Endothelial cell of umbilical vein (primary cell): ENCODE measurements around the gene MPIG6B. TPM values are rescaled to one million over a fixed set of nuclear protein-coding genes. Genes with fewer than 3 reads are reported as not detected.

Experiments
- BruUV-seq: library from RNA; stranded (reverse); fragments of 400-500 nt; replicated peaks from 2 replicates; lab custom pipeline; 2021; lab: Mats Ljungman, UMichigan
- CTCF ChIA-PET: fragments of 300-600, 350-600 bp; sonication (Branson Sonifier 250); formaldehyde crosslinking; loops from one replicate; lab custom pipeline; 2021; ENCODE audit warnings: antibody characterized with exemption, inconsistent platforms; lab: Charles Lee
- POLR2A ChIA-PET: fragments of 300-600, 350-600 bp; sonication (Branson Sonifier 250); formaldehyde crosslinking; loops from one replicate; lab custom pipeline; 2021; ENCODE audit warnings: antibody characterized with exemption, inconsistent platforms; lab: Charles Lee
- DNase-seq: peaks from one replicate; pipeline ENCODE4 v3.0.0-alpha.2; 2011; ENCODE audit warnings: low read depth, low spot score
- FAIRE-seq: peaks from 2 replicates; lab custom pipeline; 2011; peaks lifted over from hg19 to GRCh38; lab: Jason Lieb, UNC
- H2AFZ ChIP-seq: 2 replicates; pipeline ENCODE4 v1.6.0; 2012; ENCODE audit warnings: low read depth, low read length, control low read depth, inconsistent platforms
- H3K27ac ChIP-seq: 2 replicates; pipeline ENCODE4 v1.5.1; 2011; ENCODE audit warnings: low read depth, mild to moderate bottlenecking, control low read depth, low read length, moderate library complexity; ENCODE audit not compliant: insufficient read depth
- H3K27me3 ChIP-seq, 2 experiments: 2 replicates each; pipeline versions ENCODE4 v1.6.0 to v1.6.1; 2011; ENCODE audit warnings: low read length in 2 of 2, mixed read lengths in 1 of 2; ENCODE audit not compliant: control insufficient read depth in 2 of 2, insufficient read depth in 2 of 2
- H3K36me3 ChIP-seq, 2 experiments: 2 replicates in 1 of 2; 3 replicates in 1 of 2; pipeline ENCODE4 v1.5.1; 2011; ENCODE audit warnings: low read length in 2 of 2, mild to moderate bottlenecking in 1 of 2, moderate library complexity in 1 of 2; ENCODE audit not compliant: control insufficient read depth in 2 of 2, insufficient read depth in 2 of 2; ENCODE audit errors: extremely low read depth in 1 of 2
- H3K4me1 ChIP-seq: 3 replicates; pipeline ENCODE4 v1.5.1; 2011; ENCODE audit warnings: mild to moderate bottlenecking, low read length; ENCODE audit not compliant: control insufficient read depth, insufficient read depth; ENCODE audit errors: extremely low read depth
- H3K4me2 ChIP-seq: 2 replicates; pipeline ENCODE4 v1.6.1; 2011; ENCODE audit warnings: low read length, control low read depth, mixed read lengths; ENCODE audit not compliant: insufficient read depth
- H3K4me3 ChIP-seq, 3 experiments: fragments of 200-600 bp in 1 of 3; sonication (generic), shearing (Covaris generic) in 1 of 3; replicated peaks in 1 of 3; 2 replicates each; pipeline ENCODE4 v1.5.1; 2011 to 2016; ENCODE audit warnings: control low read depth in 3 of 3, low read length in 3 of 3, mild to moderate bottlenecking in 2 of 3, inconsistent platforms in 1 of 3, low read depth in 1 of 3, moderate library complexity in 1 of 3; ENCODE audit not compliant: insufficient read depth in 1 of 3
- H3K79me2 ChIP-seq: 2 replicates; pipeline ENCODE4 v1.6.0; 2012; ENCODE audit warnings: low read length, inconsistent platforms; ENCODE audit not compliant: control insufficient read depth, insufficient read depth
- H3K9ac ChIP-seq: replicated peaks from 2 replicates; pipeline ENCODE3; 2011; ENCODE audit warnings: low read length, control low read depth; ENCODE audit not compliant: insufficient read depth; ENCODE audit errors: extremely low read depth
- H3K9me1 ChIP-seq: replicated peaks from 3 replicates; pipeline ENCODE4 v1.6.0; 2011; ENCODE audit warnings: mild to moderate bottlenecking, low read length; ENCODE audit not compliant: control insufficient read depth, insufficient read depth; ENCODE audit errors: extremely low read depth
- H3K9me3 ChIP-seq: replicated peaks from 2 replicates; pipeline ENCODE4 v1.5.1; 2012; ENCODE audit warnings: low read length, inconsistent platforms; ENCODE audit not compliant: control insufficient read depth, insufficient read depth
- H4K20me1 ChIP-seq: replicated peaks from 2 replicates; pipeline ENCODE3; 2011; ENCODE audit warnings: mild to moderate bottlenecking, low read length; ENCODE audit not compliant: control insufficient read depth, insufficient read depth; ENCODE audit errors: extremely low read depth
- CTCF ChIP-seq, 2 donors: IDR thresholded peaks; 1 replicate in 1 of 2; 2 replicates in 1 of 2; pipeline ENCODE4 v1.5.1; 2011; ENCODE audit warnings: low read length in 2 of 2, mild to moderate bottlenecking in 2 of 2, moderate library complexity in 2 of 2, control low read depth in 1 of 2, inconsistent platforms in 1 of 2, low read depth in 1 of 2; ENCODE audit not compliant: insufficient read depth in 1 of 2; ENCODE audit errors: extremely low read depth in 1 of 2
- FOS ChIP-seq: IDR thresholded peaks from 2 replicates; pipeline ENCODE4 v1.6.1; 2011; ENCODE audit warnings: mild to moderate bottlenecking, low read length, moderate library complexity, borderline replicate concordance; ENCODE audit not compliant: insufficient read depth
- MAX ChIP-seq: IDR thresholded peaks from 2 replicates; pipeline ENCODE4 v1.6.1; 2011; ENCODE audit not compliant: insufficient read depth, insufficient read length
- POLR2AphosphoS5 ChIP-seq: IDR thresholded peaks from 2 replicates; pipeline ENCODE4 v1.6.1; 2012; ENCODE audit warnings: low read depth, mild to moderate bottlenecking, control low read depth, low read length, moderate library complexity; ENCODE audit not compliant: insufficient read depth
- dilution Hi-C: fragments of 300-500 bp; cut with MboI; formaldehyde crosslinking; loops from one replicate; pipeline ENCODE4 v1.15.0; 2019; ENCODE audit warnings: low sequenced_read_pairs; ENCODE audit not compliant: extremely low pct_ligation_motif_present
- intact Hi-C: fragments of 100-400 bp; cut with micrococcal nuclease; formaldehyde crosslinking; loops from one replicate; pipeline ENCODE4 v1.10.0; 2022
- polyA plus RNA-seq, 4 experiments: library from polyadenylated mRNA; depleted of rRNA in 3 of 4; stranded (reverse) in 3 of 4; unstranded in 1 of 4; fragments of >200 nt; gene quantifications; 2 replicates each; pipeline versions ENCODE4 v1.2.1 to v1.2.3, GENCODE V29; 2011 to 2012; ENCODE audit warnings: missing spikeins in 1 of 4
- total RNA-seq: library from RNA; stranded (reverse); gene quantifications from 2 replicates; pipeline ENCODE4 v1.2.3, GENCODE V29; 2021

Gene MPIG6B
- total and polyA plus RNA-seq, 2 donors (not counting 3 experiments of a cell fraction or from before 2014, with no cell fraction given), result not detected

- Histone ChIP-seq H3K4me3 (no peak overlapping the region), H2AFZ (no peak overlapping the region), H3K27ac (no peak overlapping the region), H4K20me1 (no peaks in the 10 kb centered on the region), H3K9ac (no peak overlapping the region), H3K4me2 (no peak overlapping the region), H3K27me3 (no peaks in the 10 kb centered on the region), H3K9me3 (no peaks in the 10 kb centered on the region), H3K36me3 (peaks cover 16 to 25% of the 10 kb centered on the region in 2 experiments), H3K79me2 (peaks cover 2% of the 10 kb centered on the region), H3K9me1 (no peaks in the 10 kb centered on the region), H3K4me1 (peaks cover 28% of the 10 kb centered on the region)
- intact Hi-C loops, result no loop called here
- FAIRE-seq (peak; percentile 35), DNase-seq (no peak)
- BruUV-seq, result no TSS peak
- ChIA-PET CTCF (interaction anchor here (1.0 to 5.4 kb wide), 3 partner anchors 24 to 69 kb away, joined by 3 to 42 read pairs (median 4); partner anchors contain the start of genes ABHD16A and VARS1), POLR2A (no interaction called here)
- dilution Hi-C loops, result no loop called here
- no peak for TF ChIP-seq MAX
- no peak for TF ChIP-seq POLR2AphosphoS5
- TF ChIP-seq CTCF (IDR thresholded peaks at IDR 0.05; ENCODE audit: extremely low read depth in 1 of 2, insufficient read depth in 1 of 2, low read depth in 1 of 2, low read length in 2 of 2), result no peak
- TF ChIP-seq FOS, result no peak
Measured at GRCh38 chr6:31727034-31727716, 4.0 kb downstream of the MPIG6B start.
